KMS-11 (cell line): ENCODE data around the gene CLDN9.

Experiments used
- H2AFZ ChIP-seq: fragments of 200-600 bp; sonication (generic); 2 replicates; pipeline ENCODE4 v1.6.1; 2016; ENCODE audit warnings: antibody characterized with exemption, mixed run types, low read depth
- H3K27ac ChIP-seq: fragments of 200-600 bp; sonication (generic); 2 replicates; pipeline ENCODE4 v1.6.1; 2016; ENCODE audit warnings: mild to moderate bottlenecking, mixed run types
- H3K27me3 ChIP-seq: fragments of 200-600 bp; sonication (generic); 2 replicates; pipeline ENCODE4 v1.6.1; 2017; ENCODE audit warnings: mild to moderate bottlenecking, low read depth, mixed run types, moderate library complexity; ENCODE audit not compliant: insufficient read depth
- H3K36me3 ChIP-seq: fragments of 200-600 bp; sonication (generic); 2 replicates; pipeline ENCODE4 v1.6.1; 2017; ENCODE audit warnings: mild to moderate bottlenecking, mixed run types; ENCODE audit not compliant: insufficient read depth
- H3K4me1 ChIP-seq: fragments of 200-600 bp; sonication (generic); 2 replicates; pipeline ENCODE4 v1.6.1; 2016; ENCODE audit warnings: mild to moderate bottlenecking, low read depth, mixed run types; ENCODE audit not compliant: poor library complexity, severe bottlenecking
- H3K4me2 ChIP-seq: fragments of 200-600 bp; sonication (generic); 2 replicates; pipeline ENCODE4 v1.7.0; 2016; ENCODE audit warnings: mild to moderate bottlenecking, mixed run types
- H3K4me3 ChIP-seq: fragments of 200-600 bp; sonication (generic); IDR thresholded peaks from 2 replicates; pipeline ENCODE4 v1.6.1; 2017; ENCODE audit warnings: low read depth, low read length, mixed read lengths; ENCODE audit not compliant: insufficient read depth
- H3K79me2 ChIP-seq: fragments of 200-600 bp; sonication (generic); 2 replicates; pipeline ENCODE4 v1.6.1; 2016; ENCODE audit warnings: low read depth, mixed run types; ENCODE audit not compliant: insufficient read depth
- H3K9ac ChIP-seq: fragments of 200-600 bp; sonication (generic); 2 replicates; pipeline ENCODE4 v1.6.1; 2016; ENCODE audit warnings: mild to moderate bottlenecking, mixed run types
- H4K20me1 ChIP-seq: fragments of 200-600 bp; sonication (generic); 2 replicates; pipeline ENCODE4 v1.6.1; 2016; ENCODE audit warnings: mild to moderate bottlenecking, mixed run types; ENCODE audit not compliant: insufficient read depth
- TF ChIP-seq, protein P1 (sequence below): fragments of 200-600 bp; sonication (generic); conservative IDR thresholded peaks from 2 replicates; pipeline ENCODE4 v1.6.1; 2017; ENCODE audit warnings: low read depth, mild to moderate bottlenecking, antibody characterized with exemption, low read length, moderate library complexity, mixed read lengths

CLDN9 gene

DNA sequence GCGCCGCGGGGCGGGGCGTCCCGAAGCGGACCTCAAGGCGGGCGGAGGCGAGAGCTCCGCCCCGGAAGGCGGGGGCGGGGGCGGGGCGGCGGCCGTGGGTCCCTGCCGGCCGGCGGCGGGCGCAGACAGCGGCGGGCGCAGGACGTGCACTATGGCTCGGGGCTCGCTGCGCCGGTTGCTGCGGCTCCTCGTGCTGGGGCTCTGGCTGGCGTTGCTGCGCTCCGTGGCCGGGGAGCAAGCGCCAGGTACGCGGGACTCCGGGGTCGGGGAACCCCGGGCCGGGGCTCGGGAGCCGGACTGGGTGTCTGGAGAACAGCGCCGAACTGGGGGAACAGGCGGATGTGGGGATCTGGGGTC is 7.5 kb downstream of the CLDN9 start, which contains the start of gene TNFRSF12A:
Gene TNFRSF12A, plus strand, starts transcription at position 122 of the 357 bp plus-strand sequence. Its CDS starts 30 bp downstream, at position 152.
- no peak within 1 kb of the TSS for H3K4me3 ChIP-seq
- peaks cover 44% of the 10 kb centered on the region for H3K4me1 ChIP-seq
- TF ChIP-seq, protein P1, sequence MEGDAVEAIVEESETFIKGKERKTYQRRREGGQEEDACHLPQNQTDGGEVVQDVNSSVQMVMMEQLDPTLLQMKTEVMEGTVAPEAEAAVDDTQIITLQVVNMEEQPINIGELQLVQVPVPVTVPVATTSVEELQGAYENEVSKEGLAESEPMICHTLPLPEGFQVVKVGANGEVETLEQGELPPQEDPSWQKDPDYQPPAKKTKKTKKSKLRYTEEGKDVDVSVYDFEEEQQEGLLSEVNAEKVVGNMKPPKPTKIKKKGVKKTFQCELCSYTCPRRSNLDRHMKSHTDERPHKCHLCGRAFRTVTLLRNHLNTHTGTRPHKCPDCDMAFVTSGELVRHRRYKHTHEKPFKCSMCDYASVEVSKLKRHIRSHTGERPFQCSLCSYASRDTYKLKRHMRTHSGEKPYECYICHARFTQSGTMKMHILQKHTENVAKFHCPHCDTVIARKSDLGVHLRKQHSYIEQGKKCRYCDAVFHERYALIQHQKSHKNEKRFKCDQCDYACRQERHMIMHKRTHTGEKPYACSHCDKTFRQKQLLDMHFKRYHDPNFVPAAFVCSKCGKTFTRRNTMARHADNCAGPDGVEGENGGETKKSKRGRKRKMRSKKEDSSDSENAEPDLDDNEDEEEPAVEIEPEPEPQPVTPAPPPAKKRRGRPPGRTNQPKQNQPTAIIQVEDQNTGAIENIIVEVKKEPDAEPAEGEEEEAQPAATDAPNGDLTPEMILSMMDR, result no peak
- peak within 1 kb of the TSS; percentile 48; the same call in 1 of the 2 replicates for H3K9ac ChIP-seq
- no peaks in the 10 kb centered on the region for H4K20me1 ChIP-seq
- H3K79me2 ChIP-seq, result no peaks in the 10 kb centered on the region
- H3K4me2 ChIP-seq, result peak within 1 kb of the TSS; percentile 99
- H3K36me3 ChIP-seq, result no peaks in the 10 kb centered on the region
- H3K27me3 ChIP-seq, result peaks cover 12% of the 10 kb centered on the region
- H2AFZ ChIP-seq, result peak within 1 kb of the TSS; percentile 98
- H3K27ac ChIP-seq, result no peak within 1 kb of the TSS

DNA sequence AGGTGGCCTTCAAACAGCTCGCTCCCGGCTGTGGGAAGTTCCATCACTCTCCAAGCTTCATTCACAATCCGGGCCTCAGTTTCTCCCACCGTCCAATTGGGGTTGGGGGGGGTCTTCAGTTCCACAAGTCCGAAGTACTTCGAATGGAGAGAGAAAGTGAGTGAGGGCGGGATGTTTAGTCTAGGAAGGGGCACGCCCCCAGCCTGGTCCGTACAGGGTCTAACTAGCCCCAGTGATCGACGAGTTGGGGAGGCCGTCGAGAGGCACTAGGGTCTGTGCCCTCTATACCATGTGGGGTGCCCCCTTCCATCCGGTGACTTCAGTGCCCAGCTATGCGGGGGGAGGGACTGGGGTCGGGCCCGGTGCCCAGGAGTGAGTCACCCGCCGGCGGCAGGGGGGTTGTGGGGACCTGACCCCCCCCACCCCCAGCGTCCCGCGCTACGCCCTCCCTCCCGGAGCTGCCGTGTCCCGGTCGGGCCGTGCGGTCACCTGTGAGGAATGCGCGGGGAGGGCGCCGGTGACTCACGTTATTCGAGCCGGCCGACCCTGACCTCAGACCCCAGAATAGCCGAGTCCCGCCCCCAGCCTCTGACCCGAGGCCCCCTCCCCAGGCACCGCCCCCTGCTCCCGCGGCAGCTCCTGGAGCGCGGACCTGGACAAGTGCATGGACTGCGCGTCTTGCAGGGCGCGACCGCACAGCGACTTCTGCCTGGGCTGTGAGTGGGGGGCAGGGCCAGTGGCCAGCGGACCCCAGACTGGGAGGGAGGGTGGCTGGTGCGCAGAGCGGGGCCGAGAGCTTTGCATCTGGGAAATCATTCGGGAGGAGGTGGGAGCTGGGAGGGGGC is 8.1 kb downstream of the CLDN9 start:
- Histone ChIP-seq H3K4me2 (peak overlapping the region; percentile 99), H3K27ac (no peak overlapping the region), H3K27me3 (peaks cover 7% of the 10 kb centered on the region), H3K79me2 (no peaks in the 10 kb centered on the region), H2AFZ (peak overlapping the region; percentile 98), H3K9ac (peak overlapping the region; percentile 48; the same call in 1 of the 2 replicates), H3K36me3 (no peaks in the 10 kb centered on the region), H3K4me3 (no peak overlapping the region), H3K4me1 (peaks cover 44% of the 10 kb centered on the region), H4K20me1 (no peaks in the 10 kb centered on the region)
- TF ChIP-seq, protein P1, result no peak

DNA sequence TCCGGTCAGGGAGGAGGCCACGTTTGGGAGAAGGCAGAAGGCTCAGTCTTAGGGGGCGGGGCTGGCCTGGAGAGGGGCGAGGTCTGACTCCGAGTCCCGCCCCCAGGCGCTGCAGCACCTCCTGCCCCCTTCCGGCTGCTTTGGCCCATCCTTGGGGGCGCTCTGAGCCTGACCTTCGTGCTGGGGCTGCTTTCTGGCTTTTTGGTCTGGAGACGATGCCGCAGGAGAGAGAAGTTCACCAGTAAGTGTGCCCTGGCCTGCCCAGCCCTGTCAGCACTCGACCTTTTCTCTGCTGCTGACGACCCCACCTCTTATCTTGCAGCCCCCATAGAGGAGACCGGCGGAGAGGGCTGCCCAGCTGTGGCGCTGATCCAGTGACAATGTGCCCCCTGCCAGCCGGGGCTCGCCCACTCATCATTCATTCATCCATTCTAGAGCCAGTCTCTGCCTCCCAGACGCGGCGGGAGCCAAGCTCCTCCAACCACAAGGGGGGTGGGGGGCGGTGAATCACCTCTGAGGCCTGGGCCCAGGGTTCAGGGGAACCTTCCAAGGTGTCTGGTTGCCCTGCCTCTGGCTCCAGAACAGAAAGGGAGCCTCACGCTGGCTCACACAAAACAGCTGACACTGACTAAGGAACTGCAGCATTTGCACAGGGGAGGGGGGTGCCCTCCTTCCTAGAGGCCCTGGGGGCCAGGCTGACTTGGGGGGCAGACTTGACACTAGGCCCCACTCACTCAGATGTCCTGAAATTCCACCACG is 8.9 kb downstream of the CLDN9 start:
- Histone ChIP-seq H3K4me3 (no peak overlapping the region), H2AFZ (peak overlapping the region; percentile 98; the same call in 1 of the 2 replicates), H3K27ac (no peak overlapping the region), H3K79me2 (no peaks in the 10 kb centered on the region), H3K9ac (no peak overlapping the region), H3K27me3 (peaks cover 6% of the 10 kb centered on the region; the same call in 1 of the 2 replicates), H3K4me1 (peaks cover 44% of the 10 kb centered on the region), H3K36me3 (no peaks in the 10 kb centered on the region), H3K4me2 (peak overlapping the region; percentile 99), H4K20me1 (no peaks in the 10 kb centered on the region)
- TF ChIP-seq, protein P1, result 0 out of 2 replicates have a peak, but pooled peaks have one; percentile 18

DNA sequence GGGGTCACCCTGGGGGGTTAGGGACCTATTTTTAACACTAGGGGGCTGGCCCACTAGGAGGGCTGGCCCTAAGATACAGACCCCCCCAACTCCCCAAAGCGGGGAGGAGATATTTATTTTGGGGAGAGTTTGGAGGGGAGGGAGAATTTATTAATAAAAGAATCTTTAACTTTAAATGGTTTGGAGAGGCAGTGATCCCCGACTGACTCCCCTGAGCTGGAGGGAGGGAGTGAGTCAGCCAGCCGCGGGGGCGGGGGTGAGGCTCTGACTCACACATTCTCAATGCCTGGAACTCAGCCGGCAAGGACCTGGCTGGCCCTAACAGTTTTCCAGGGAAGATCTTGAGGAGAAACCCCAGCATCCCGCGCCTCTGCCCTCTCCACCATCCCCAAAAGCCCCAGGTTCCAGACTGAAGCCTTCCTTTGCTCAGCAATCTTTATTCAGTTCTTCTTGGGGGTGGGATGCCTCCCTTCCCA is 9.5 kb downstream of the CLDN9 start:
- Histone ChIP-seq H3K9ac (no peak overlapping the region), H3K79me2 (no peaks in the 10 kb centered on the region), H3K4me3 (no peak overlapping the region), H3K4me1 (peaks cover 45% of the 10 kb centered on the region), H3K36me3 (no peaks in the 10 kb centered on the region), H3K27ac (no peak overlapping the region), H4K20me1 (no peaks in the 10 kb centered on the region), H3K27me3 (peaks cover 6% of the 10 kb centered on the region; the same call in 1 of the 2 replicates), H2AFZ (no peak overlapping the region), H3K4me2 (peak overlapping the region; percentile 99)
- TF ChIP-seq, protein P1, result no peak
